Measurements from ENCODE around the gene IRF1.
A peak's percentile ranks its signal among the peaks of the same experiment; 100 is the strongest.

IRF1 gene

GRCh38 chr5:132485641-132486317 is 4.8 kb downstream of the IRF1 start:
- peak; percentile 32 for DNase-seq

DNA sequence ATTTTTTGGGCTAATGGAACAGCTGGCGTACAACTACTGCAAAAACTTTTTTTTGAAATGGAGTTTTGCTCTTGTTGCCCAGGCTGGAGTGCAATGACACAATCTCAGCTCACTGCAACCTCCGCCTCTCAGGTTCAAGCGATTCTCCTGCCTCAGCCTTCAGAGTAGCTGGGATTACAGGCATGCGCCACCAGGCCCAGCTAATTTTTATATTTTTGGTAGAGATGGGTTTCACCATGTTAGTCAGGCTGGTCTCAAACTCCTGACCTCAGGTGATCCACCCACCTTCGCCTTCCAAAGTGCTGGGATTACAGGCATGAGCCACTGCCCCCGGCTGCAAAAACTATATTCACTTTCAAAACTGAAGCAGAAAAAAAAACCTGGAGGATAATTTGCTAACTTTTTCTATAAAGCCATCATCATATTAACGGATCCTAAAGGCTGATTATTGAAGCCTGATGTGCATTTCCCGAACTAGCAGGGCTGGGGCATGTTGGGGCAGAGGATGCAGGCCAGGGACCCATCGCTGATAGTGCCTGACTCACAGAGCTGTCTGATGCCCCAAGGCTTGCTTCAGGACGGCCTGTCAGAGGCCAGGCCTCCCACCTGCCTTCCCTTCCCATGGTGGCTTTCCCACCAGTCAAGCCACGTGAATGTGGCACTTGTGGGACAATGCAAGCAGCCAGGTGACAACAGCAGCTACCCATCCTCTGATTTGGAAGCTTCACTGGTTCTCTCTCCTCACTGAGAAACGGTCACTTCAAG is 5.5 kb downstream of the IRF1 start:
- DNase-seq: peak; percentile 30

DNA sequence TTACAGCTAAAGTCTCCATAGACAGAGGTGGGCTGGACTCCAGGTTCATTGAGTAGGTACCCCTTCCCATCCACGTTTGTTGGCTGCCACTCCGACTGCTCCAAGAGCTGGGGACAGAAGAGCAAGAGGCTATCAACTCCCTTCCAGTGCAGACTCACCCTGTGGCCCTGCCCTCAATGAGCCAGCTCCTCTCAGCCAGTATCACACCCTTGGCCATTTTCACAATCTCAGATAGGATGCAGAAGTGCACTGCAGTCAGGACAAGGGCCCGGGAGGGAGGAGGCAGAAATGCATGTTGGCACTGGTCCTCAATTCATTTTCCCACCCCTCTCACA is 6.2 kb downstream of the IRF1 start:
- no peak for DNase-seq

GRCh38 chr5:132483661-132484390 is 6.7 kb downstream of the IRF1 start:
- DNase-seq: no peak

DNA sequence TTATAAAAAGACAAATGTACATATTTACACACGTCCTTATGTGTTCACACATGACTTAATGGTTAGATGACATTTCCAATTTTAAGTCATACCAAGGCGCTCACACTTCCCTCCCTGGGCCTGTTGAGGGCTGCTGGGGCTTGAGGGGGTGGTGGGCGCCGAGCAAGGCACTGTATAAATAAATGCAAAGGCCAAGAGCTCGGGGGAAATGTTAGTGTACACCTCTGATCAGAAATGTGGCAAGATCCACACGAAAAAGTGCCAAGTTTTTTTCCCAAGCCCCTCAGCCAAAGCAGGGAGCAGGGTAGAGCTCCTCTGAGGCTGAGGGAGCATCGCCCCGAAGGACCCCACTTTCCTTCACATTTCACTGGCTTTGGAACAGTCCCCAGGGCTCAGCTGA is 7.5 kb downstream of the IRF1 start:
- DNase-seq: no peak

DNA sequence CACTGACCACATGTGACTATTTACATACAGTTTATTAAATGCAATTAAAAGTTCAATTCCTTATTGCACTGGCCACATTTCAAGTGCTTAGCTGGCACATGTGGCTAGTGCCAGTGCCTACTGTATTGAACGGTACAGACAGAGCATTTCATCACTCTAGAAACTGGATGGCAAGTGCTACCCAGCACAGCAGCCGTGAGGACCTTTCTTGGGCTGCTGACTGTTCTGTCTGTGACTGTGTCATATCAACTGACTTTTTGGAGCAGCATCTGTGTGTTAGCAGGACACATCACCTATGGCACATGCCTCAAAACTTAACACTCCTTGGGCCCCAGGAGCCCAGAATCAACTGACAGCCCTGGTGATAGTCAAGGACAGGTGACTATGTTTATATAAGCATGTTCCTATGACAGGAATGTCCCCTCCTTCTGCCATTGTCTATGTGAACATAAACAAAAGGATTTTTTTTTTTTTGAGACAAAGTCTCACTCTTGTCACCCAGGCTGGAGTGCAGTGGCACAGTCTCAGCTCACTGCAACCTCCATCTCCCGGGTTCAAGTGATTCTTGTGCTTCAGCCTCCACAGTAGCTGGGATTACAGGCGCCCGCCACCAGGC is 8.9 kb downstream of the IRF1 start:
- DNase-seq: no peak

DNA sequence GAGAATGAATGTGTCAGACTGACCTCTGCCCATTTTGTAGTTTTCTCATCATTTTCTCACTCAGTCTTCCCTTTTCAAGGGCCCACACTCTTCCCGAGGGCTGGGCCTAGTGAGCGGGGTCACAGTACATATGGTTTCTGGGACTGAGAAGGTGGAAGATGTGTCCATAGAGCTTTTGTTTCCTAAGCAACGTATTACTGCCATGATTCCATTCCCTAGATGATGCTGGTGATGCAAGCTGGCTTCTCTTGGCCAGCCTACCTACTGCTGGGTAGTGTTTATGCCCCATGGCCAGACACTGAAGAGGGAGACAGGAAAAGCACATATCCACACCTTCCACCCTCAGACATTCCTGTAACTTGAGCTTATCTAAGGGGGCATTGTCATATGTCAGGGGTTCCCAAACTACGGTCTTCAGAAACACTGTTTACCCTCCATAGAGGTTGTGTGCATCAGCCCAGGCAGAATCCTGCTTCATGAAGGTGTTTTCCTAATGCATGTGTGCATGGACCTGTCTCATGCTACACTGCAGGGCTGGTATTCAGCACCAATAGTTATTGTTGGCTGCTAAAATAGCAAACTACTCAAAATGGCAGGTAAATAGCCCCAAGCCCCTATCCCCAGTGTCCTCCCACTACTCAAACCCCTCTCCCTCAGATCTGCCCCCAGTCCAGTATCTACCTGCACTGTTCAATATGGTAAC is 9.5 kb downstream of the IRF1 start:
- peak; percentile 62 for DNase-seq

DNA sequence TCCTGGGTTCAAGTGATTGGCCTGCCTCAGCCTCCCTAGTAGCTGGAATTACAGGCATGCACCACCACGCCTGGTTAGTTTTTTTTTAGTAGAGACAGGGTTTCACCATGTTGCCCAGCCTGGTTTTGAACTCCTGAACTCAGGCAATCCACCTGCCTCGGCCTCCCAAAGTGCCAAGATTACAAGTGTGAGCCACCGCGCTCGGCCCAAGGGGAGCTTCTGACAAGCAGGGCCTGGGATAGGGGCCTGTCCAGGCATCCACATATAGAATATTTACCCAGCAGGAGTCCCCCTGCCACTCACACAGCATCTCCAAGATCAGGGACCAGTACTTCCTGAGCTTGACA is 10.1 kb downstream of the IRF1 start:
- peak; percentile 56 for DNase-seq

- peak; percentile 67 for DNase-seq
Observed at GRCh38 chr5:132480042-132480441, 10.5 kb downstream of the IRF1 start.

DNA sequence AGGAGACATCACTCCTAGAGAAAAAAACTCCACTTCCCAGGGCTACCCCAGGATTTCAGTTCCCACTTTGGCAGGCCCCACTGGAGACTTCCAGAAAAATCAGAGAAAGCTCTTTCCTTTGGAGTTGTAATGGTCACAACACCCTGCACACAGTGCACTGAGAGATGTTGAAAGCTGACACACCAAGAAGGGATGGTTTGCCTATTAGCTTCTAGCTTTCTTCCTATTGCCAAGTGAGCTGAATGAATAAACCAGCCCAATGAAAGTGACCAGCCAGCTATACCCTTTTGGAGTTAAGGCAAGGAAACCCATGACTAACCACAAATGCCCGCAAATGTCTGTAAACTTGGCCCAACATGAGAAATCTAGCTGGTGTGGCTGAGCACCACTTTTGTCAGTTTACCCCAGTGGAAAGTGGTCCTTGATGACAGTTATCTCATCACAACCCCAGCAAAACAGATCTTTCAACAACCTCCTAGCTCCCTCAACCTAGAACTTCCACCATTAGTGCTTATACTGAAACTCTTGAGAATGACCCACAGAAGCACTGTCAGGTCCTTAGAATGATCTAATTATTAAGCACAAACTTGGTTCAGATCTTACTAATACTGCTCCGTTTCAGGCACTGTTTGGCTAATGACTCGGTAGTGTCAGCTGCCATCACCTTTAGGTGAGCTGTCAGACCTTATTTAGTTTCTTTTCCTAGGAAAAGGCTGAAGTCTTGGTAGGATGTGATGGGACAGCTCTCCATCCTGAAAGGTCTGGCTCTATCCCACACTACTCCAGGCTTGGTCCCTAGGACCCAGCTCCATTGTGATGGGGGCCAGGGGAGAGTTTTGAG is 11.2 kb downstream of the IRF1 start:
- DNase-seq: peak; percentile 64

DNA sequence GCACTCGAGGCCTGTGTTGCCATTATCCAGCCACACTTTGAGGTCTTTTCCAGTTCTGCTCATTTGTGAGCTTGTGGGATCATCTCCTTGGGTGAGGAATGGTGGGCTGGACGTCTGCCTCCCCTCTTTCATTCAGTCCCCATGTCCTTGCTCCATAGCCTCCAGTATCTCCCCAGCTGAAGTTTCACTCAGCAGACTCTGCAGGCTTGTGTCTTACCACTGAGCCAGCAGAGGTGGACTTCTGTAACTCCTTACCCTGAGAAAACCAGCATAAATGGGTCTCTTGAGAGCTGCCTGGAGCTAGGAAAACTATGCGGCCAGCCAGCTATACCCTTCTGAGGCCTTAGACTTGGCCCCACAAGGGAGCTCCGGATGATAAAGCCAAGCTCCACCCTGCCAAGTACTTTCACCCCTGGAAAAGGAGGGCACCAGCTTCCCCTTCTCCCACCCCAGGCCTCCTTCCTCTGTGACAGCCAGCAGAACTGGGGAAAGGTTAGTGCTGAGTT is 12.2 kb downstream of the IRF1 start:
- peak; percentile 55 for DNase-seq

DNA sequence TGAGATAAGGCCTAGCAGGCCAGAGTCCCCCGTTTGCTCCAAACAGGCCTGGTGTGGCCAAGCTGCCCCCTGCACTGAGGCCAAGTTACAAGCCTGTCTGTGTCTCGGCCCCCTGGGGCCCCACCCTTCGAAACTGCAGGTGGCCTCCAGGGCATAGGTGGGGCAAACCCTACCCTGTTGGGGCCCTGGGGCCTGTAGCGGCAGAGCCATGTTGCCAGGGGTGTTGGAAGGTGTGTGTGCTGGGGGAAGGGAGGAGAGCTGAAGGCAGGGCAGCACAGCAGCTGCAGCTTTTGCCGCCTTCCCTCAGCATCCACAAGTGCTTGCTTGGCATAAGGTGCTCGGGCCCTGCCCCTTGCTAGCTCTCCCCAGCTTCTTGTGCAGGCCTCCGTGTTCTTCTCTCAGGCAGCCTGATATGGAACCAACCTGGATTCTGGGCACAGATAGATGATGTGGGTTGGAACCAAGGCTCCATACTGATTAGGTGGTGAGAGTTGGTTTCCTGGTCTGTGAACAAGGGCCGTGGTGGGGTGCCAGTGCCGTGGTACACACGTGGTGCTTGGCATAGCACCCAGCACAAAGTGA is 12.7 kb downstream of the IRF1 start:
- DNase-seq: peak; percentile 59

DNA sequence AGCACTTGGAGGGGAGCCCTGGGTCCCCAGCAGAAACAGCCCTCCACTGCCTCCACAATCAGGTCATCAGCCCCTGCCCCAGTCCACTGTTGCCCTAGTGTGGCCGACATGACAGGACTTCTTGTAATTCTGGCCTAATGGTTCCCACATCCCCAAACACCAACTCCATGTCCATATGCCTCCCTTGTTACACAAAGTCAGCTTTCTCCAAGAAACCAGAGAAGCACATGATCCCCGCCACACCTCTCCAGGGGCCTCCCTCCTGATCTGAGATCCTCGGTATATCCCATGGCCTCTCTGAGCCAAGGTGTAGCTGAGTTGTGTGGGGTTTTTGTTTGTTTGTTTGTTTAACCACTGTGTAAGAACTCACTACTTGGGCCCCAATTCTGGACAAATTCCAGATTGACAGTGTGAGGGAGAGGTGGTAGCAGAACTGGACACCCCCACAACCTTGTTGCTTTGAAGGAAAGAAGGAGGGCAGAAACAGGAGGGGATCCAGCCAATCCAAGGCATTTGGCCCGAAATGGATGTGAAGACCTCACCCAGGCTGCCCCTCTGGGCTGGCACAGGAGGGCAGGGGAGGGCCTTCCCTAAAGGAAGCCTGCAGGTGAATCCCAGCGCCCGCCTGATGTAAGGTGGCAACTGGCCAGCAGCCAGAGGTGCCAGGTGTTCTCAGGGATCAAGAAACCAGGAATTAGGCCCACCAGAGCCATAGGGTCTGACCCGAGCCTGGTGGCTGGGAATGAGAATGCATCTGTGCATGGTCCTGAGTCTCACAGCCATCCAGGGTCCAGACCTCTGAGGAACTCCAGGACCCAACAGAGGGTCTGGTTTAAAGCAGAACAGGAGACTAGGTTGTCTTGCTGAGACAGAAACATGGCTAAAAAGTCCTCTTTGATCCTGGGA is 13.4 kb downstream of the IRF1 start:
- peak; percentile 51 for DNase-seq

DNA sequence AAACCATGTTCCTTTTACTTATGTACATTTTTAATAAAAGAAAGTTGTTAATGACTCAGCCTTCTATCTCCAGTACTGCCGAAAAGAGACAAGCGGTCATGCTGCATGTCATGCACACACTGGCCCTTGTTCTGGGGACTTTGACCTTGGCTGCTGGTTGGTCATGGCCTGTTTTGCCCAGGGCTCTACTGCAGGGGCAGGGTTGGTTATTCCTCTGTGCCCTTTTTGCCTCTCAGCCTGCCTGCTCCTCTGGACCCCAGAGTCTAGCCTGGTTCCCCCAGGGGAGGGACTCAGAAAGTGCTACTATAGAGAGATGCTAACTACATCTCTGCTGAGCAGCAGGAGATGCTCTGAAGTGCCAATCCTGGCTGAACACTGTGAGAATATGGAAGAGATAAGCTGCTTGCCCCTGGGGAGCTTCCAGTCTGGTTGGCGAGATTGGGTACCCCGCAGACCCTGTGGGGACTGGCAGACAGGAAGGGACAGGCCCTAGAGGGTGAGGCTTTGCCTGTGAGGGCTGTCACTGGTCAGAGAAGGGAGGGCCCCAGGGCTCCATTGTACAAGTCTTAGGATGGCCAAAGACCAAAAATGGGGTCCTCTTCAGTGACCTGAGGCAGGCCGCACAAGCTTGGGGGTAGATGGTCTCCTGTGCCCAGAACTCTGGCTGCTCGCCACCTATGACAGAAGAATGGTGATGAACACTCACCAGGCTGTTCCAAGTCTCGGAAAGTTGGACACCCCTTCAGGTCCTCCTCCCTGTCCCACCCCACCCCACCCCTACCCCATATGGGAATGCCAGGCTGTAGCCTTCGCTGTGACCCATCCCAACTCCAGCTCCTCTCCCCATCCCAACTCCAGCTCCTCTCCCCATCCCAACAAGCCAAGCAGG is 14.3 kb downstream of the IRF1 start:
- peak; percentile 40 for DNase-seq

DNA sequence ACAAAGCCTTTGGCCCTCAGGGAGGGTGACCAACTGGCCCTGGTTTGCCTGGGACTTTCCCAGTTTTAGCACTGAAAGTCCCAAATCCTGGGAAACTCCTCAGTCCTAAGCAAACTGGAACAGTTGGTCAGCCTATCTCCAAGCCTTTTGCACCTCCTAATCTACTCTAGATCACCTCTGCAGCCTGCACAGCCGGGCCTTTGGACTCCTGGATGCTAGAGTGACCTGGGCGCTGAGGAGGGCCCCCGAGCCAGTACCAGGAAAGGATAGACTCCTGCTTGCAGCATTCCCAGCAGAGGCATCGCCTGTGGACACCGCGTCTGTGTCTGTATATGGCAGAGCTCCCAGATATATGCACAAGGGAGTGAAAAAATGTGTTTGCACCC is 15.1 kb downstream of the IRF1 start:
- DNase-seq: no peak

- DNase-seq: no peak
Observed at GRCh38 chr5:132474881-132475496, 15.6 kb downstream of the IRF1 start.

DNA sequence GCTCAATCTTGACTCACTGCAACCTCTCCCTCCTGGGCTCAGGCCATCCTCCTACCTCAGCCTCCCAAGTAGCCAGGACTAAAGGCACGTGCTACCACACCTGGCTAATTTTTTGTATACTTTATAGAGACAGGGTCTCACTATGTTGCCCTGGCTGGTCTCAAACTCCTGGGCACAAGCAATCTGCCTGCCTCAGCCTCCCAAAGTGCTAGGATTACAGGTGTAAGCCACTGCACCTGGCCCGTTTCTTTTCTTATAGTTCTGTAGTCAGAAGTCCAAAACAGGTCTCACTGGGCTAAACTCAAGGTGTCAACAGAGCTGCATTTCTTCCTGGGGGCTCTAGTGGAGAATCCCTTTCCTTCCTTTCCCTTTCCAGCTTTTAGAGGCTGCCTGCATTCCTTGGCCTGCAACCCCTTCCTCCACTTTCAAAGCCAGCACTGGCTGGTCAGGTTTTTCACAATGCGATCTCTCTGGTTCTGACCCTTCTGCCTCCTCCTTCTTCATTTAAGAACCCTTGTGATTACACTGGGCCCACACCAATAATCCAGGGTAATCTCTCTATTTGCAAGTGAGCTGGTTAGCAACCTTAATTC is 16.3 kb downstream of the IRF1 start:
- DNase-seq: no peak

DNA sequence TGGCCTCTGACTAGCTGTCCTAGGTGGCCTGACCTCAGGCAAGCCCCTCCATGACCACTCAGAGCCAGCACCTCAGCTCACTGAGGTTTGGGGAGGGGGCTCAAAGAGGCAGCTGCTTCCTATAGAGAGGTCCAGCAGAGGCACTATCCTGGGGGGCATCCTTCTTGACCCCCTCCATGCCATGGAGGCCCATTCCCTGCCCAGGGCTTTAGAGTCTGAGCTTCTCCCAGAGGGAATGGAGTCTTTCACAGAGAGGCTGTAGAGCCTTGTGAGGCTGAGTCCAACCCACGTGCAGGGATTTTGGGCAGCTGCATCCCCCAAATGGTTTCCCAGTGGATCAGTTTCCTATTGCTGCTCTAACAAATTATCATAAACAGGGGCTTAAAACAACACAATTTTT is 16.9 kb downstream of the IRF1 start:
- DNase-seq: no peak
